Activated CD4-positive, alpha-beta memory T cell treated with anti-CD3 and anti-CD28 coated beads, Interleukin-2, amount 10 ng/mL, durations not matched to agents 7 days and 5 days (primary cell): ENCODE results near the gene LKAAEAR1. TPM values are rescaled to one million over a fixed set of nuclear protein-coding genes. Genes with fewer than 3 reads are reported as not detected.
A peak's percentile ranks its signal among the peaks of the same experiment; 100 is the strongest.

Experiments used
- CTCF ChIA-PET: fragments of 350-600 bp; sonication (Branson Sonifier 250); formaldehyde crosslinking; loops from one replicate; lab custom pipeline; 2021; ENCODE audit warnings: antibody characterized with exemption, inconsistent platforms; lab: Charles Lee
- POLR2A ChIA-PET: fragments of 350-600 bp; sonication (Branson Sonifier 250); formaldehyde crosslinking; loops from one replicate; lab custom pipeline; 2021; ENCODE audit warnings: antibody characterized with exemption; lab: Charles Lee
- DNase-seq: peaks from one replicate; pipeline ENCODE4 v3.0.0-alpha.2; 2020
- H3K27ac Mint-ChIP-seq: one replicate; pipeline ENCODE4 v1.8.0; 2021; ENCODE audit warnings: mild to moderate bottlenecking, mixed read lengths
- H3K27me3 Mint-ChIP-seq: one replicate; pipeline ENCODE4 v1.8.0; 2021; ENCODE audit warnings: mixed read lengths
- H3K36me3 Mint-ChIP-seq: one replicate; pipeline ENCODE4 v1.8.0; 2021; ENCODE audit warnings: low read depth, mixed read lengths
- H3K4me1 Mint-ChIP-seq: one replicate; pipeline ENCODE4 v1.8.0; 2021; ENCODE audit warnings: mixed read lengths
- H3K4me3 Mint-ChIP-seq: one replicate; pipeline ENCODE4 v1.8.0; 2021; ENCODE audit warnings: mild to moderate bottlenecking, mixed read lengths
- H3K9me3 Mint-ChIP-seq: one replicate; pipeline ENCODE4 v1.8.0; 2021; ENCODE audit warnings: mixed read lengths
- total RNA-seq, 2 experiments: library from RNA; stranded (reverse); gene quantifications; one replicate each; pipeline ENCODE4 v1.2.3, GENCODE V29; 2021

LKAAEAR1 gene
- total RNA-seq, 2 experiments from 2014 or later, result 0.38 TPM; not detected in 1

DNA sequence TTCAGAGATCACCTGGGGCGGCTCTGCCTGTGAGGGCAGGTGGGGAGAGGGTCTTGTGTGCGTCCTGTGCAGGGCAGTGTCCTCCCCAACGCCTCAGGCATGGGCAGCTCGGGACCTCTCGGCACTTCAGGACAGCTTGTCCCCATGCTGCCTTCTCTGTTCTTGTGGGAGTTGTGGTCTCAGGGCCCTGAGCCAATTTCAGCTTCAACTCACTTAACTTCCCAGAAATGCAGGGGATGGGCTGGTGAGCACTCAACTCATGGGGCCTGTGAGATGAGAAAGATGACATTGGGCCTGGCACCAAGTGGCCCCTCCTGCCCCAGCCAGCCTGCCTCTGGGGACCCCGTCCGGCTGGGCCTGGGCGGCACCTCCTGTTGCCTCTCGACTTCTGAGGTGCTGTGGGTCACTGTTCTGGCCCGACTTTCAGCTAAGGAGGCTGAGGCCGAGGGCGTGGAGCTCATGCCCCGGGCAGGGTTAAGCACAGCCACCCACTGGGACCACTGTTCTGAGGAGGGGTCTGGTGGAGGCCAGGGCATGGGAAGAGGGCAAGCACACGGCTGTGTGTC is 11.6 kb downstream of the LKAAEAR1 start:
- Mint-ChIP-seq H3K27me3 (no peaks in the 10 kb centered on the region), H3K4me1 (peaks cover 50% of the 10 kb centered on the region), H3K36me3 (peaks cover 50% of the 10 kb centered on the region), H3K4me3 (no peak overlapping the region), H3K9me3 (no peaks in the 10 kb centered on the region), H3K27ac (no peak overlapping the region)
- ChIA-PET POLR2A (interaction anchor here (1.0 to 1.2 kb wide), 3 partner anchors 8 to 30 kb away, joined by 3 to 5 read pairs (median 3); partner anchors contain the start of gene TCEA2), CTCF (no interaction called here)
- DNase-seq, result no peak

DNA sequence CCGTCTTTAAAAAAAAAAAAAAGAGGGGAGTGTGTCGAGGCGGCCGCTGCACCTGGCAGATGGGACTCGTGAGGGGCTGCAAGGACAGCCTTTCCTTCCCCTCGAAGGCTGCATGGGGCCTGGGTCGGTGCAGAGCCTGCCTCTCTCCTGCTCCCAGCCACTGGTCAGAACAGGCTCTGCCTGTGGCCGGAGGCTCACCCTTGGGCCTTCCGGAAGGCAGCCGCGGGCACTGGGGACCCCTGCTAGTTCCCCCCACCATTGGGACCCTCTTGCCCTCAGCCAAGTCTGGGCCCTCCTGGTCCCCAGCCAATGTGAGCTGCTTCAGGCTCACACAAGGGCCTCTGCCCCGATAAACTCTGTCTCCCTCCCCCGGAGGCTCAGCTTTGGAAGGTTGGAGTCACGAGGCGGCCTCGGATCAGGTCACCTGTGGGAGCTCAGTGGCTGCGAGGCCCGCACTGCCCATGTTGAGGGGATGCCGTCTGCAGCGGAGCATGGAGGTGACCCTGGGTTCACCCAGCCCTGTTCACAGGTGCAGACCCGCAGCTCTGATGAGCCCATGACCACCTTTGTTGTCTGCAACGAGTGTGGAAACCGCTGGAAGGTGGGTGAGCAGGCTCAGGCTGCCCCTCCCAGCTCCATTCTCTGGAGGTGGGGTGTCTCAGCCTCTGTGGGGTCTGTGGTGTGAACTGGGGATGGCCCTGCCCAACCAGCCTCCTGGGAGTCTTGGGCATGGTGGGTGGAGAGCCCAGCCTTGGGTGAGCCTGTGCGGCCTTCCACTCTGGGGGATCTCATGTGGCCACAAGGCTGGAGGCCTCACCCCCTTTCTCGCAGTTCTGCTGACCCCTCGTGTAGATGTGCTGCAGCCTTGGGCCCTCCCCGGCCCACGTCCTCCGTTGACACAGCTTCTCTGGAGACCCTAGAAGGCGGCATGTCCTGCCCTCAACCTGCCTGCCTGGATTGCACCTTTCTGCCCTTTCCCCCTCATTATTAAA is 12.6 kb downstream of the LKAAEAR1 start:
- no peaks in the 10 kb centered on the region for H3K9me3 Mint-ChIP-seq
- no peaks in the 10 kb centered on the region for H3K27me3 Mint-ChIP-seq
- peaks cover 44% of the 10 kb centered on the region for H3K36me3 Mint-ChIP-seq
- H3K4me1 Mint-ChIP-seq, result peaks cover 55% of the 10 kb centered on the region
- ChIA-PET POLR2A (interaction anchor here (1.0 kb wide), 1 partner anchor 30 kb away, joined by 3 read pairs; no protein-coding TSS in a partner anchor), CTCF (no interaction called here)
- no peak overlapping the region for H3K4me3 Mint-ChIP-seq
- no peak overlapping the region for H3K27ac Mint-ChIP-seq
- no peak for DNase-seq

DNA sequence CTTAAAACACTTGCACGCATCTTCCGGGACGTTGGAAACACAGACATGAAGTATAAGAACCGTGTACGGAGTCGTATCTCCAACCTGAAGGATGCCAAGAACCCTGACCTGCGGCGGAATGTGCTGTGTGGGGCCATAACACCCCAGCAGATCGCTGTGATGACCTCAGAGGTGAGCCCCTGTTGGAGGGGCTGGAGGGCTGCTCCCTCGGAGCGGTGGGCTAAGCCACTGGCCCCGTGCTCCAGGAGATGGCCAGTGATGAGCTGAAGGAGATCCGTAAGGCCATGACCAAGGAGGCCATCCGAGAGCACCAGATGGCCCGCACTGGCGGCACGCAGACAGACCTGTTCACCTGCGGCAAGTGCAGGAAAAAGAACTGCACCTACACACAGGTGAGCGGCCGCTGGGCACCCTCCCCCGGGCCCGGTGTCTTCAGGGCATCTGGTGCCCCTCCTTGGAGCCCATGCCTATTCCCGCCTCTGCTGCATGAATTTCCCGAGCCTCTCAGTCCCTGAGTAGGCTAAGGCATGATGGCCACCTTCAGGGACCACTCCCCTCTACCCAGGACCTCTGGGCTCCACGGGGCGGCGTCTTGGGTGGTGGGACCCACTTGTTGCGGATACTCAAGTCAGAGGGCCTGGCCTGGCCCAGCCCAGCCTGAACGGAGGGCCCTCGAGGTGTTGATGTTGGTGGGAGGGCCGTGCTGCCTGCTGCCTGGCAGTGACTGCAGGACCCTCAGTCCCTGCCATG is 13.8 kb downstream of the LKAAEAR1 start:
- Mint-ChIP-seq H3K27me3 (no peaks in the 10 kb centered on the region), H3K9me3 (no peaks in the 10 kb centered on the region), H3K4me3 (no peak overlapping the region), H3K4me1 (peaks cover 55% of the 10 kb centered on the region), H3K36me3 (peaks cover 35% of the 10 kb centered on the region), H3K27ac (no peak overlapping the region)
- POLR2A ChIA-PET, result interaction anchor here (0.8 to 3.9 kb wide), 3 partner anchors 8 to 31 kb away, joined by 3 to 16 read pairs (median 9); partner anchors contain the start of genes OPRL1 and RGS19
- no peak for DNase-seq
- CTCF ChIA-PET, result interaction anchor here (1.0 to 1.9 kb wide), 3 partner anchors 8 to 31 kb away, joined by 3 to 10 read pairs (median 6); no protein-coding TSS in a partner anchor

DNA sequence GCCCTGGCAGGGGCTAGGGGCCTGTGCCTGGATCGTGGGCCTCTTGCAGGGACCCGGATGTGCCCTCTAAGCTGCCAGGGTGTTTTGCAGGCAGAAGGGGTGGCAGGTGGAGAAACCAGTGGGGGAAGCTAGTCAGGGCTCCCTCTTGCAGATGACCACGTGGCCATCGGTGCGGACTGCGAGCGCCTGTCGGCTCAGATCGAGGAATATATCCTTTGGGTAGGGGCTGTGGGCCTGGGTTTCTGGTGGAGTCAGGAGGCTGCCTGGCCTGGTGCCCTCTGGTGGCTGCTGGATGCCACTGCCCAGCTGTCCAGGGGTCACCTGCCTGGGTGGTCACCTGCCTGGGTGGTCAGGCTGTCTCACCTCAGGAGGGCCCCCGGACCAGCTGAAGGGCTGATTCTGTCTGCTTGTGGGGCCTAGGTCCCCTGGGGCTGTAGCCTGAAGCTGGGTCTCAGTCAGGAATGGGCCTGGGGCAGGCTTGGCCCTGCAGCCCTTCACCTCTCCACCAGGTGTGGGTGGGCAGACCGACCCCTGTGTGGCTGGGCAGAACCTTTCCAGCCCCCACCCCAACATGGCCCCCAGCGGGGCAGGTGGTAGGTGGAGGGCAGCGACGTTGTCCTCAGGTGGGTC is 14.5 kb downstream of the LKAAEAR1 start:
- ChIA-PET POLR2A (interaction anchor here (0.8 to 3.9 kb wide), 4 partner anchors 8 to 30 kb away, joined by 3 to 16 read pairs (median 8); partner anchors contain the start of genes OPRL1 and RGS19), CTCF (interaction anchor here (1.0 to 1.9 kb wide), 3 partner anchors 8 to 30 kb away, joined by 3 to 10 read pairs (median 6); no protein-coding TSS in a partner anchor)
- H3K4me3 Mint-ChIP-seq, result no peak overlapping the region
- peaks cover 28% of the 10 kb centered on the region for H3K36me3 Mint-ChIP-seq
- no peak overlapping the region for H3K27ac Mint-ChIP-seq
- no peaks in the 10 kb centered on the region for H3K9me3 Mint-ChIP-seq
- H3K4me1 Mint-ChIP-seq, result peaks cover 57% of the 10 kb centered on the region
- peak; percentile 47 for DNase-seq
- H3K27me3 Mint-ChIP-seq, result no peaks in the 10 kb centered on the region

DNA sequence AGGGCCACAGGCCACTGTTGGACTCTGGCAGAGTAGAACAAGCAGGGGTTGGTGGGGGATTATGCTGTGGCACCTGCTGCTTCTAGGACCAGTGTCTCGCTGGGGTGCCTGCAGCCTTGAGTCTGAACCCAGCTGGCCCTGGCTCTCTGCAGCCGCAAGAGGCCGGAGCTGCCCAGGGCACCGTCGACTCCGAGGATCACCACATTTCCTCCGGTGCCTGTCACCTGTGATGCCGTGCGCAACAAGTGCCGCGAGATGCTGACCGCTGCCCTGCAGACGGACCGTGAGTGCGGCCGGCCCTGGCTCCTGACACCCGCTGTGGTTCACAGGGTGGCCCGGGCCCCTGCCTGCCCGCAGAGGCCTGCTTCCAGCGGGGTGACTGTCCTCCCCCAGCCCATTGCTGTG is 15.0 kb downstream of the LKAAEAR1 start:
- Mint-ChIP-seq H3K4me1 (peaks cover 61% of the 10 kb centered on the region), H3K36me3 (peaks cover 24% of the 10 kb centered on the region), H3K27me3 (no peaks in the 10 kb centered on the region), H3K4me3 (no peak overlapping the region), H3K9me3 (no peaks in the 10 kb centered on the region), H3K27ac (no peak overlapping the region)
- no peak for DNase-seq
- CTCF ChIA-PET, result interaction anchor here (1.0 to 1.9 kb wide), 3 partner anchors 9 to 30 kb away, joined by 3 to 10 read pairs (median 6); no protein-coding TSS in a partner anchor
- POLR2A ChIA-PET, result interaction anchor here (0.8 to 3.9 kb wide), 5 partner anchors 9 to 30 kb away, joined by 3 to 16 read pairs (median 6); partner anchors contain the start of genes OPRL1 and RGS19

DNA sequence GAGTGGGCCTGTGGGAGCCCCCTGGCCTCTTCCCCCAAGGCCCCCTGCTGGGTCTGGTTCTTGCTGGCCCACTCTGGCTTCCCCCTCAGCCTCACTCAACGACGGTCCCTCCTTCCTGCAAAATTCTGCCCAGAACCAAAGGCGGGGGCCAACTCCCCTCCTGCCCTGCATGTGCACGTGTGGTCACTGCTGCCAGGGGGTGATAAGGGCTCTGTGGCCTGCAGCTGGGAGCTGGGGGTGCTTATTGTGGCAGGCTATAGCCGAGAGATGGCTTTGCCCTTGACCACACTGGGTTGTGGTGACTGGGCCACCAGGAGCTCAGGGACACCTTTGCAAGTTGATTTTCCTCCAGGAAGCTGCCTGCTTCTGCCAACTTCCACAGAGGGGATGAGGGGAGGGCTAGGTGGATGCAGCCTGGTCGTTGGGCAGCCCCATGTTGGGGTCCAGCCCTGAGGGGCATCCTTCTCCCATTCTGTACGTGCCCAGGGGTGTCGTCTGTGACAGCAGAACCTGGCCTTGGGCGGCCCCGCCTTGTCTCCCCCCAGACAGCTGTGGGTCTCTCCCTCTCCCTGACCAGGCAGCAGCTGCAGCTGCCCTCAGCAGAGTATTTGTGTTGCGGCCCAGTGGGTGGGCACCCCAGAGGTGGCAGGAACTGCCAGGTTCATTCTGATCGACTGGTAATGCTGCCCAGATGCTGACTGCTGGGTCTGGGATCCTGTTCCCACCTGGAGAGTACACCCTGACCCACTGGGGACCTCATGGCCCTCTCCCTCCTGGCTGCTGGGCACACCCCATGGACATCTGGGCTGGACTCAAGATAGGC is 15.6 kb downstream of the LKAAEAR1 start:
- DNase-seq, result no peak
- Mint-ChIP-seq H3K27me3 (no peaks in the 10 kb centered on the region), H3K4me3 (peak overlapping the region; percentile 24), H3K9me3 (no peaks in the 10 kb centered on the region), H3K27ac (peak overlapping the region; percentile 62), H3K36me3 (peaks cover 21% of the 10 kb centered on the region), H3K4me1 (peaks cover 65% of the 10 kb centered on the region)
- CTCF ChIA-PET, result interaction anchor here (1.9 kb wide), 1 partner anchor 29 kb away, joined by 6 read pairs; no protein-coding TSS in a partner anchor
- POLR2A ChIA-PET, result interaction anchor here (0.6 to 3.9 kb wide), 6 partner anchors 9 to 546 kb away, joined by 3 to 16 read pairs (median 5); partner anchors contain the start of genes OPRL1 and RGS19

DNA sequence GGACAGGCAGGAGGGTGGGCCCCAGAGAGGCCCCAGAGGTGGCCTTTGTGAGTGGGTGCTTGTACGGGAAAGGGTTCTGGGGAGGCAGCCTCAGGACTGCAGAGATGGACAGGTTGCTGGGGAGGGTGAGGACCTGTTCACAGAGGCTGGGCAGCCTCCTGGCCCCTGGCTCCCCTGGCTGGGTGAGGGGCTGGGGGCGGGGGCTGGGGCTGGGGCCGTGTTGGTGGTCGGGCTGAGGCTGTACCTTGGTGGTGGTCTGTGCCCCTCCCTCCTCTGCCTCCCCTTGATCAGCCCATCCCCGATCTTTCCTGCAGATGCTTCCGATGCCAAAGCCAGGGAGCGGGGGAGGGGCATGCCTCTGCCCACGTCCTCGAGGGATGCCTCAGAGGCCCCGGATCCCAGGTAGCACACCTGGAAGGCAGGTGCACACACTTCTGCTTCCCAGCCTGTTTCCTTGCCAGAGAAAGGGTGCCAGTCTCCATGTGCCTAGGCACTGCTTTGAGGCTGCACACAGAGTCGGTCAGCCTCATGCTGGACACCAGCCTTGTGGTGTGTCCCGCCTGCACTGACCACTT is 16.4 kb downstream of the LKAAEAR1 start:
- Mint-ChIP-seq H3K4me3 (no peak overlapping the region), H3K36me3 (peaks cover 16% of the 10 kb centered on the region), H3K9me3 (no peaks in the 10 kb centered on the region), H3K27ac (peak overlapping the region; percentile 89), H3K4me1 (peaks cover 62% of the 10 kb centered on the region), H3K27me3 (no peaks in the 10 kb centered on the region)
- CTCF ChIA-PET, result interaction anchor here (2.3 kb wide), 1 partner anchor 10 kb away, joined by 12 read pairs; the partner anchor contains the start of gene RGS19
- DNase-seq, result no peak
- POLR2A ChIA-PET, result interaction anchor here (0.6 to 4.6 kb wide), 5 partner anchors 10 to 545 kb away, joined by 3 to 74 read pairs (median 9); partner anchors contain the start of genes OPRL1 and RGS19

DNA sequence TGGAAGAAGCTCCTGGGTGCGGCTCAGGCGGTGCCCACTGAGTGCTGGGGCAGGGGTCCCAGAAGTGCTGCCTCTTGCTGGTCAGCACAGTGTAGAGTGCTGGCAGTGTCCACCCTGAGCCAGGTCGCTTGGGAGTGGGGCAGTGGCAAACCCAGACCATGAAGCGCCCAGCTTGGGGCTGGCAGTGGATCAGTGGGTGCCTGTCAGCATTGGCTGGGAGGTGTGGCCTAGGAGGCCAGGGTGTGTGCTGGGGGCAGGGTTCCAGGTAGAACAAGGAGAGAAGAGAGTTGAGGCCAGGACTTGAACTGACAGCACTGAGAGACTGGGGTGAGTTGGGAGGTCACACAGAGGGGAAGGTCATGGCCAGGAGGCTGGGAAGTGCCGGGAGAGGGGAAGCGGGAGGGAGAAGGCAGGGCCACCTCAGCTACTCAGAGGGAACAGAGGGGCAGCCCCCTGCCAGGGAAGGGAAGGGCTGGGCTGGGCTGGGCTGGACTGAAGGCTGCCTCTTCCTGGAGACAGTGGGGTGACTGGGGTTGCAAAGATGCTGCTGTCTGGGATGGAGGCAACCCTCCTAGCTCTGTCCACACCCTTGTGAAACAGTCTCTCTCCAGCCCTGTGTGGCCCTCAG is 17.1 kb downstream of the LKAAEAR1 start:
- DNase-seq, result no peak
- CTCF ChIA-PET, result interaction anchor here (2.3 kb wide), 1 partner anchor 11 kb away, joined by 12 read pairs; the partner anchor contains the start of gene RGS19
- Mint-ChIP-seq H3K4me1 (peaks cover 63% of the 10 kb centered on the region), H3K36me3 (peaks cover 9% of the 10 kb centered on the region), H3K27me3 (no peaks in the 10 kb centered on the region), H3K27ac (peak overlapping the region; percentile 89), H3K9me3 (no peaks in the 10 kb centered on the region), H3K4me3 (peak overlapping the region; percentile 54)
- POLR2A ChIA-PET, result interaction anchor here (1.1 to 4.6 kb wide), 4 partner anchors 11 to 28 kb away, joined by 4 to 74 read pairs (median 10); partner anchors contain the start of genes LKAAEAR1, OPRL1 and RGS19

DNA sequence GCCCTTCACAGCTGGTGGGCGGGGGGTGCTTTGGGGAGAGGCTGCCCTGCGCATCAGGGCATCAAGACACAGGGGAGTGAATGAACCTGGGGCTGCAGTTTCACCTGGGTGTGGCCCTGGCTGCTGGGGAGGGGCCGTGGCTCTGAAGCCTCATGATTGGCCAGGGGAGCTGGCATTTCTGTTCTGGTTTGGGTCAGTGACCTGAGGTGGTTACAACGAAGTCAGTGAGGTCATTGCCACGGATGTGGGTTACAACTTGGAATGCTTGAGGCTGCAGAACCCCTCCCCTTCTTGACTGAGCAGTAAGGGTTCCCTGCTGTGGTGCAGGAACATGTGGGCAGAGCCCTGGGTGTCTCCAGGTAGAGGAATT is 18.2 kb downstream of the LKAAEAR1 start:
- POLR2A ChIA-PET, result interaction anchor here (0.6 to 4.6 kb wide), 9 partner anchors 8 to 545 kb away, joined by 3 to 74 read pairs (median 3); partner anchors contain the start of genes C20orf204, LIME1, OPRL1 and PPDPF
- CTCF ChIA-PET, result interaction anchor here (0.7 to 2.3 kb wide), 6 partner anchors 8 to 91 kb away, joined by 3 to 12 read pairs (median 4); partner anchors contain the start of genes PRPF6 and RGS19
- peaks cover 65% of the 10 kb centered on the region for H3K4me1 Mint-ChIP-seq

More for the DNA sequence above, 18.2 kb downstream of the LKAAEAR1 start:
- Mint-ChIP-seq H3K36me3 (peaks cover 5% of the 10 kb centered on the region), H3K27me3 (no peaks in the 10 kb centered on the region), H3K9me3 (no peaks in the 10 kb centered on the region), H3K27ac (peak overlapping the region; percentile 89), H3K4me3 (peak overlapping the region; percentile 50)
- DNase-seq, result peak; percentile 90
